GM21786 (cell line): ENCODE data around the gene PRICKLE2.
A peak's percentile ranks its signal among the peaks of the same experiment; 100 is the strongest.

Experiments used
- ATAC-seq: cut with Tn5 transposase; IDR thresholded peaks from one replicate; pipeline ENCODE4 v1.9.1; 2021; ENCODE audit not compliant: unreplicated experiment

Gene PRICKLE2, protein sequence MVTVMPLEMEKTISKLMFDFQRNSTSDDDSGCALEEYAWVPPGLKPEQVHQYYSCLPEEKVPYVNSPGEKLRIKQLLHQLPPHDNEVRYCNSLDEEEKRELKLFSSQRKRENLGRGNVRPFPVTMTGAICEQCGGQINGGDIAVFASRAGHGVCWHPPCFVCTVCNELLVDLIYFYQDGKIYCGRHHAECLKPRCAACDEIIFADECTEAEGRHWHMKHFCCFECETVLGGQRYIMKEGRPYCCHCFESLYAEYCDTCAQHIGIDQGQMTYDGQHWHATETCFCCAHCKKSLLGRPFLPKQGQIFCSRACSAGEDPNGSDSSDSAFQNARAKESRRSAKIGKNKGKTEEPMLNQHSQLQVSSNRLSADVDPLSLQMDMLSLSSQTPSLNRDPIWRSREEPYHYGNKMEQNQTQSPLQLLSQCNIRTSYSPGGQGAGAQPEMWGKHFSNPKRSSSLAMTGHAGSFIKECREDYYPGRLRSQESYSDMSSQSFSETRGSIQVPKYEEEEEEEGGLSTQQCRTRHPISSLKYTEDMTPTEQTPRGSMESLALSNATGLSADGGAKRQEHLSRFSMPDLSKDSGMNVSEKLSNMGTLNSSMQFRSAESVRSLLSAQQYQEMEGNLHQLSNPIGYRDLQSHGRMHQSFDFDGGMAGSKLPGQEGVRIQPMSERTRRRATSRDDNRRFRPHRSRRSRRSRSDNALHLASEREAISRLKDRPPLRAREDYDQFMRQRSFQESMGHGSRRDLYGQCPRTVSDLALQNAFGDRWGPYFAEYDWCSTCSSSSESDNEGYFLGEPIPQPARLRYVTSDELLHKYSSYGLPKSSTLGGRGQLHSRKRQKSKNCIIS

DNA sequence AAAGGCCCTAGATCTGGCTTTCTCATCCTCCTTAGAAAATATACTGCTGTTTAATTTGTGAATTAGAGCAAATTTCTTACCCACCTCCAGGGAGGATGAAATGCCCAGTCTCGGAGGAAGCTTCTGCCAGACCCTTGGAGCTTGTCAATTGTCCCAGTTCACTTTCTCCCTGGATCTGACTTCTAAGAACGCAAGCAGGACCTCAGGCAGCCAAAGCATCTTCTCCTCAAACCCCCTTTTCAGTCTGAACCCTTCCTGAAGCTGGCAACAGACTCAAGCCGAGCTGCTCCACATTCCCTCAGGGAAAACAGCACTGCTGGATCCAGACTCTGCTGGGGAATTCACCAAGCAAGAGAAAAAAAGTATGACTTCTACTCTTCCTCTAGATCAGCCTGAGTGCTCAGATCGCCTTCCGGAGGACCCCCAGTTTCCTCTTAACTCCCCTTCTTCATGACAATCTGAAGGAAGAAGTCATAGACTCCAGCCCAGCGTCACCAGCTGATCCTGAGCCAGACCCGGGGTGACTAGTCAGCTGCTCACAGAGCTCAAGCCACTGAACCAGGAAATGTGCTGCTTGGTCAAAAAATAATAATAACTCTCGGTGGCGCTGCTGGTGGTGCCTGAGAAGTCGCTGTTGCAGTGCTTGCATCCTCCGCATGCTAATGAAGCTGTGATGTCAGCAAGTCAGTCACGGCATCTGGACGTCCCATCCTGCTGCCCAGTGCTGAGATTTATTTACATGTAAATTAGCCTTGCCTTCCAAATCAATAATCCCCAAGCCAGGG lies at the start of gene PRICKLE2:
Gene PRICKLE2 (minus strand): TSS at position 641 of the 785 bp plus-strand sequence. CDS start 26,539 bp downstream, outside the sequence.
- ATAC-seq, result peak; percentile 86

DNA sequence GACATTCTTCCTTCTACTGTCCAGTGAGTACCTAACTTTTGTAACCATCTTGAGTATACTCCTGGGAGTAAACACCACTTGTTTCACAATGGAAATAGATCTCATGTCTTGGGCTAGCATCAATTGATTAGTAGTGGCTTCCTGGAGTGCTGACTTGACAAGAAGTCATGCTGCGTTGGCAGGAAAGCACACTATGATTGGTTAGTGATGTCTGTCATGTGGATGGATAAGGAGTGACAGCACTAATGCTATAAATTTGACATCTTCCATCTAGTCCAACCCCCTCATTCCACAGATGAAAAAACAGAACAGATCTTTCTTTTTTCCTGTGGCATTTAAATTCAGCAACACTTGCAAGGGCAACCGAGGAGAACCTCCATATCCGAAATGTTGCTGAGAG lies 47.6 kb upstream of the PRICKLE2 start:
- ATAC-seq, result no peak

DNA sequence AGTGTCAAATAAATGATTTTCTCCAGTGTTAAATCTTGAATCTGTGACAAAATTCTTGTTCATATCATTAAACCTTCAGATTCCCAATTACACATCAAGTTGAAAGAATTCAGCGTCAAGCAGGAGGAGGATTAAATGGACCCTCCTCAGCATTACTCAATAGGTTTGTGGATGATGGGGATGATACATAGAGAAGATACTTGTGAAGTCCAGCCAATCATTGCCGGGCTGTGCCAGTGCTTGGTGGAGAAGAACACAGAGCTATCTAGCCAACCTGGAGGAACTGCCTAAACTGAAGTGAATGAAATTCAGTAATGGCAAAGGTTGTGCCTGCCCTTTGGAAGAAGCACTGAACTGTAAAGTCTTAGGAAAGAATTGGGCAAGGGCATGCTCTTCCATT lies 47.0 kb upstream of the PRICKLE2 start:
- no peak for ATAC-seq

DNA sequence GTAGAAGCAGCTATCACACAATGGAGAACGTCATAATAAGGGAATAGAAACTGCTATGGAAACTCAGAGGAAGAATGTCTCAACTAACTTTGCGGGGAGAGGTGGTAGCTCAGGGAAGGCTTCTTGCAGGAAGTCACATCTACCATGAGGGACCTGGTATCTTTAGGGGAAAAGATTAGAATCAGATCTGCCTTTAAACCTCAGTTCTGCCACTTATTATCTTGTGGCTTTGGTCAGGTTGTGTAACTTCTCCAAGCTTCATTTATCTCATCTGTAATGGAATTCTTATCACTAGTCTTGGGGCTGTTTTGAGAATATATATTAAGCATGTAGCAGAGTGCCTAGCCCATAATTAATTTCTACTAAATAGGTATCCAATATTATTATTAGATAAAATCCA lies 46.4 kb upstream of the PRICKLE2 start:
- no peak for ATAC-seq

DNA sequence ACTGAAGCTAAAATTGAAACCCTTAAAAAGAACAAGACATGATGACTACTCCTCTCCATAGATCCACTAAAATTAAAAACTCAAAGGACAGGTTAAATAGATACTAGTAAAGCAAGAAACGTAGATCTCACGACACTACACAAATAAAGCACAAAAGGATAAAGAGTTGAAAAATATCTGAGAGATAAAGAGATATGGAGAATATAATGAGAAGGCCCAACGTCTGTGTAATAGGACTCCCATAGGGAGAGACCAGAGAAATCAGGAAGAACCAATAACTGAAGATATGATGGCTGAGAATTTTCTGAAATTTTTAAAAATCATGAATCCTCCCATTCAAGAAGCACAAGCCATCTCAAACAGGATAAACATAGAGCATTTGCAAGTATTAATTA lies 45.6 kb upstream of the PRICKLE2 start:
- no peak for ATAC-seq

DNA sequence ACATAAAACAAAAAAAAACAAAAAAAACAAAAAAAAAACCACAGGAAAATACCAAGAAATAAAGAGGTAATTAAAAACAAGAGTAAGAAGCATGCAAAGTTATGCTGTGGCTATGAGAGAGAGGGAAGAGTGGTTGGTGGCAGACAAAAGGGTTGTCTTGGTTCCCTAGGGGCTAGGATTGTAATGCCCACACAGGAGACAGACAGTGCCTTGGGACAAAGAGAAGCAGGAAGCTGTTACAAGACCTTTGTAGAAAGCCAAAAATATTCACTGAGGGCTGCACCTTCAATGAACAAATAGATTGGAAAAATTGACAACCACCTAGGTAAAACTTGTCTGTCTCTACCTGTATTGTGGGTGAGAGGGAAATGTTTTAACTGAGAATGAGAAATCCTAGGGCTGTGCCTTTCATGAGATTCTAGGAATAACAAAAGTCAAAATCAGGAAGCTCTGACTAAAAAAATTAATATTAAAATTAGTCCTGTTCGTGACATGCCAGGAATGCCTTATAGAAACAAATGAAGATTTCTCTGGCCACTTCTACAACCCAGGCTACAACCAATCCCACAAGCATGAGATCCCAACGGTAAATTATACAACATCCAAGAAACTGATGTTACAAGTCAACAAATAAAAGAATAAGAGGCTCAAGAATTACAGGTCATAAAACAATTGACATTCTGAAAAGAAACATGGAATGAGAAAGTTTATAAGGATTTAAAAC lies 45.0 kb upstream of the PRICKLE2 start:
- no peak for ATAC-seq

DNA sequence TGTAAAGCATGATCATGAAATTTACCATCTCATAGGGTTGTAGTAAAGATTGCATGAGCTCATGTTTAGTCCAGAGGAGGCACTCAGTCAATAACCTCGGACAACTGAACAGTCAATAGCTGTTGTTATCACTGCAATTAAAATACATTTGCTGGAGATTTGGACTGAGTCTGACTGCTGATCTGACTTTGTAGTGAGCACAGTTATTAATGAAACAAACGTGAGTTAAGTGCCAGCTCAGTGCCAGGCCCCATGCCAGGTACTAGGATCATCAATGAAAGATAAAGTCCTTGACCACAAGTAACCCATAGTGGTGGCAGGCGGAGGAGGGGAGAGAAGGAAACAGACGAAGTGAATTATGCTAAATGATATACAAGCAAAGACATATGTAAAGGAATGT lies 43.7 kb upstream of the PRICKLE2 start:
- no peak for ATAC-seq

DNA sequence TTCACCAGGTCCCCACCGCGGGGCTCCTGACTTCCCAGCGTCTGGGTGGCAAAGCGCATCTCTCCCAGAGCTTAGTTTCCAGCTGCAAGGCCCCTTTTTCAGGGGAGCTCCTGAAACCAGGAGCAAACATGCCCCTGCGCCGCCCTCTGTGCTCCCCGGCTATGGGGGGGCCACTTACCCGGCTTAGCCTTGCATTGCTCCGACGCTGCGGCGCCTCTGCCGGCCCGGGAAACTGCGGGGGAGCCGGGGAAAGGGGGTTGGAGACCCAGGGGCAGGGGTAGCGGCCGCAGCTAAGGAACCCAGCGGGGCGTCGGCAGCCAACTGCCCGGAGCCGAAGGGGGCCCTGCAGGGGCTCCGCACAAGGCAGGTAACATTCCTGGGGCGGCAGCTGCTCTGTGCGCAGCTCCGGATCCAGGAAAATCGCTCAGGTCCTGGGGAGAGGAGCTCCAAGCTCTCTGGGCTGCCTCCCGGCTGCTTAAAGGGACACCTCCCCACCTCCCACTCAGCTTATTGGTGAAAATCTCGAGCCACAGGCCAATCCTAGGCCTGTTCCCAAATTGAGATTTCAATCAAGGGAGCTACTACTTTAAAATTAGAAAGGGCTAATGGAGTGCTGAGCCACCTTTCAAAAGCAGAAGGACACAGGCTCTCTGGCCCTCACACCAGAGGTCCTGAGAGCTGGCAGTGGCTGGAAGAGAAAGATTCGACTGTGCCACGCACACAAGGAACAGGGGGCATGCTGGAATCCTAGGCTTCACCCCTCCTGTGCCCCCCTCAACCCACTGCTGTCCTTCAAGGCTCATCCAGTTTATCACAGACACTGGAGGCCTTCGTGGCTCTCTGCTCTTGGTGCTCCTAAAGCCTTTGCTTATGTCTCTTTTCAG lies 42.7 kb upstream of the PRICKLE2 start:
- no peak for ATAC-seq

DNA sequence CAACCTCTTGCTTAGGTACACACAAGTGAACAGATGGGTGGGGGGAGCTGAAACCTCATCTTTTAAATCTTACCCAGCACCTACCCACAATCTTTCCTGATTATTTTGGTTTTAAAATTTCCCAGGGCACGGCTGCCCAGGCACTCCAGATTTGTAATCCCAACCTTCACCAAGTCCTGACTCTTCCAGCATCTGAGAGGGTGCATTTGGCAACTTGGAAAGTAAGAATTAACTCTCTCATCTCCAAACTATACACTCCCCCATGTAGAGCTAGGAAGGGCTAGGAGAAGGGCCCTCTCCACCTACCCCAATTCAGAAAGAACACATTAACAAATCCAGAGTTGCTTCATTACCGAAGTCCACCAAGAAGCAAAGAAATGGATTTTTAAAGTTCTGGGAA lies 41.7 kb upstream of the PRICKLE2 start:
- no peak for ATAC-seq

DNA sequence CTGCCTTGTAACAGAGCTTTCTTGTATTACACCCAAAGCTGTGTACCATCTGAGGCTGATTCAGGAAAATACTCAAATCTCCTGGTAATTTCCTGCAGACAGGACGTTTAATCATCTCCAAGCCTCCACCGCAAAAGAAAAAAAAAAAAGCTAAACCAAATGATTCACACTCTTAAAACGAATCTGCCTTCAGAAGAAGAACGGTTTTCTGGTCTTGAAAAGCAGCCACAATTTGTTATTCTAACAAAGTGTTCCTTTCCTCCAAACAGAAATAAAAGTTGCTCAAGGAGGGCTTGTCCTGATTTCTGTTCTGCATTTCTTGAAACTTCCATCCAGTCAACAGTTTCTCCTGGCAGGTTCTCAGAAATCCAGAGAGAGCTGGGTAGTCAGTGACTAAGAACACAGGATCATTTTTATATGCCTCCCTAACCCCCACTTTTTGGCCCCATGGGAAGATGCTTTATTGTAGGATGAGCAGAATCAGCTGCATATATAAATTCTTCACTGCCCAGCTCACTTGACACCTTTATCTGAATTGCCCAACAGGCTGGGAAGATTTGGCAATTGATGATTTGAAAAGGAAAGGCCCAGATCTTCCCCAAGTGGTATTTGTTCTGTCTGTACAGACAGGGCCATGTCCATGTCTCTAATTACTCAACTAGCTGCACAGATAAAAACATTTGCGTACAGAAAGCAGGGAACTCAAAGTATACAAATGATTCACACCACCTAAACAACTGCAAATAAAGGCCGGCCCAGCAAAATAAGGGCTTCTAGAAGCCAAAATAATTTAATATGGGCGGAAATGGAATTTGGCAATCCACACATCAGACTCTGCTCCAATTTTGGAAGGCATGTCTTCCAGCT lies 41.0 kb upstream of the PRICKLE2 start:
- no peak for ATAC-seq

DNA sequence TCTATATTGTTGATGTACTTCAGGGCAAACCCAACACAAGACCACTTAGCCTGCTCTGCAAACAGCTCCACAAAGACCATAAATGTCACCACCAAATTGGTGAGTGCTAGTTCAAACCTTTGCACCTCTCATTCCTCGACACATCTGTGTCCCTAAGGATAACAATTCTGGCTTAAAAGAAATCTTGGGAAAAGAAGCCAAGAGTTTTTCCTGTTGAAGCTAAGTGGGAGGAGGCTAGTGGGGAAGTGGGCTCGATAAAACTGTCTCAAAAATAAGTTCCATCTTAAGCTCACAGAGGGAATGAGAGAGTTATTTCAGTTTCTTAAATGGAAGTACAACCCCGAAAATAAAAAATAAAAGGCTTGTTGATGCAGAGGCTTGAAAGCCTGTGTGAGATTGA lies 40.4 kb upstream of the PRICKLE2 start:
- ATAC-seq, result no peak

DNA sequence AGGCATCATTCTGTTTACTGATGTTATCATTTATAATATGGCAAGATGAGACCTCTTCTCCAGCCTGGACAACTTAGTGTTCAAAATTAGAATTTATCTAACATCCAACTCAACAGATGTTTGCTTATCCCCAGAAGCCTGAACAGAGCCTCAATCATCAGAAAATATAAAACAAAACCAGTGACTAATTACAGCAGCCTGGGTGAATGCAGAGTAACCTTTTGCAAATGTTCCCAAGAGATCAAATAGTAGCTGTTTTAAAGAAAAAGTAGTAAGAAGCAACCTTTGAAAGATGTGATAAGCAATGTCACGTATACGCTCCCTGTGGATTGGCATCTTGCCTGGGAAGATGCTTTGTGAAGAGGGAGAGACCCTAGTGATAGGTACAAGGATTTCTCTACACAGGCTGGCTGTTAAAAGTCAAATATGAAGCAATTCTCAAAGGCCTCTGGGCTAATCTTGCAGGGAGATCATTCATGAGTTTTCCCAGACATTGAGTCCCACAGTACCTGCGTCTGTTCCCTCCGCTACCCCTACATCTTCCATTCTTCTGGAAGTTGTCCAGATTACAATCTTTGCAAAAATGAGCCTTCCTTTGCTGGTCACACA lies 39.3 kb upstream of the PRICKLE2 start:
- no peak for ATAC-seq

DNA sequence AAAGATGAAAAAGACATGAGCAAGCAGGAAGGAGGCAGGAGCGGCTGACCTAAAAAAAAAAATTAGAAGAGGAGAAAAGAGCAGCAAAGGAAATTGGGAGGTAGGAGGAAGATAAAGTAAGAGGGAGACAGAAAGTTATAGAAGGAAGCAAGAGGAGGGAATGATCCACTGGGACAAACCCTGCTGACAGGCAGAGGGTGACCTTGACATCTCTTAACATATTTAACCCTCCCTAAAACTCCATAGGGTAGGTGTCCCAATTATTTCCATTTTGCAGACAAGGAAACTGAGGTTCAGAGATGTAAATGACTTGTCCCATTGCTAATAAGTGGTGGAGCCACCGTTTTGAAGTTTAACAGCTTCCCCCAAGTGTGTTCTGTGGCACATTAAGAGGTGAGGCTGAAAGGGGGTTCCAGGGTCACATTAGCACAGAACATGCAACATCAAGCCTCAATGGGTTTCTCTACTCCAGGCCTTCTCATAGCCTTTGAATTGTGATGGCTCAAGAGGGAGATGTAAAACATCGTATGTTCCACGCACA lies 37.4 kb upstream of the PRICKLE2 start:
- ATAC-seq, result no peak

DNA sequence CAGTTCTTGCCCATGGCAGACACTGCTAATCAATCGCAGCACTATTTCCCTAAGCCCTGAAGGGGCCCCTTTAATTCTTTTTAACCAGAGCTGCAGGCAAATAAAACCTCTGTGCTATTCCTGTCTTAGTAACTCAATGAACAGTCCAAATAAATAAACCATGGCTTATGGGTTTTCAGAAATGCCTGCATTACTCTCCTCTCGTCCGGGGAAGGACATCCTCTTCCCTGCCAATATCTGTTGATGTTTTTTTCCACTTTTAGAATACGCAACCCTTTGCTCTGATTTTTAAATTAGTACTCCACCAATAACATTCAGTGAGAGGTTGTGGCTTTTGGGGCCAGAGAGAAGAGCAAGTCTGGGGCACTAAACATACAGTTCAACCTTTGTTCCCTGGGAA lies 35.2 kb upstream of the PRICKLE2 start:
- ATAC-seq, result no peak

DNA sequence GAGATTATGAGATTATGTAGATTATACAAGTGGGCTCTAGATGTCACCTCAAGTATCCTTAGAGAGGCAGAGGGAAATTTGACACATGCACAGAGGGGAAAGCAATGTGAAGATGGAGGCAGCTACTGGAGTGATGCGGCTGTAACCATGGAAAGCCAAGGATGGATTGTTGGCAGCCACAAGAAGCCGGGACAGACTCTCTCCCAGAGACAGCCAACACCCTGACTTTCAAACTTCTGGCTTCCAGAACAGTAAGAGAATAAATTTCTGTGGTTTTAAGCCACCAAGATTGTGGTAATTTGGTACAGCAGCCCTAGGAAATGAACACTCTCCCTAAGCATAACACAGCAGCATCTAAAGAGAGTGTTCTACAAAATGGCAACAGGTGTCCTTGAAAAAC lies 34.4 kb upstream of the PRICKLE2 start:
- ATAC-seq, result no peak

DNA sequence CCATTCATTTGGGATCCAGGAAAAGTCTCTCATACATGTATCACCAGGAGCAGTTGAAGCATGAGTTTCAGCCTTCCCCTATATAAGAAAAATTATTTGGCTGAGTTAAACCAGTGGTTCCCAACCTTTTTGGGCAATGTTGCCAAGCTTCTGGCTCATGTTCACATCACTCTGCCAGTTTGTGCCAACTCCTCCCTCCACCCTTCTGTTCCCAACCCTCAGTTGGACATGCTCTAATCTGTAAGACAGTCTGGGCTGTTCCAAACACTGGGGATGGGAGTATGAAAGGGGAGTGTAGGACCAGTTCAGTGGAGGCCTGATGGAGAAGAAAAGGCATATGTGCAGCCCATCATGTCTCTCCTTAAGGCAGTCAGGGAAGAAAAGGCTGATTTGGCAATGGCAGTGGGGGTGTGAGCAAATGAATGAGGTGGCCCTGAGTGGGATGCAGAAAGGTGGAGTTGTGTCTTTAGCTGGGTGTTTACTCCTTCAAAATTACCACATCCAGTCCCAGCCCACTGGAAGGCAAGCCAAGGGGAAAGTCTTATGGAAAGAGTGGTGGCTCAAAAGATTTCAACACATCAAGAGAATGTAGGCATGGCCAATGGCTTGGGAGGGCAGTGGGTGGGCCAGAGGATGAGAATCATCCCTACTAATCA lies 32.0 kb upstream of the PRICKLE2 start:
- no peak for ATAC-seq

DNA sequence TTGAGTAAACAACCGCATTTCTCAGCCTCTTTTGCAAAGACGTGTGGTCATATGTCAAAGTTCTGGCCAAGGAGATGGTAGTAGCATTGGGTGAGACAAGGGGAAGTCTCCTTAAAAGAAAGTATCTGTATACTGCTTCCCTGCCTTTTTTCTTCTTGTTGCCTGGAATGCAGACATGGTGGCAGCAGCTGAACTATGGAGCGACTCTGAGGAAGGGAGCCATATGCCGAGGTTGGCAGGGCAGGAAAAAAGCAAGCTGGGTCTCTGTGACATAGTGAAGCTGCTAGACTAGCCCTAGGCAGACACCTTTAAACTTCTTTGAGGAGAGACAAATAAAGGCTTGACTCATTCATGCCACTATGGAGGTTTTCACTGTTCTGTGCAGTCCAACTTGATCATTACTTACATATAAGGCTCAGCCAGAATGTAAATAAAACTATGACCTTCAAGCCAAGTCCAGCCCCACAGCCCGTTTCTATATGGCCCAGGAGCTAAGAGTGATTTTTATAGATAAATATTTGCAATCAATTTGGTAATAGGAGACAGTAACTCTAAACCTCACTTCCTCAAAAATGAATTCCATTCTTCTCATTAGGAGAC lies 30.6 kb upstream of the PRICKLE2 start:
- ATAC-seq, result no peak
